Measurements from ENCODE around the gene LIMA1.

DNA sequence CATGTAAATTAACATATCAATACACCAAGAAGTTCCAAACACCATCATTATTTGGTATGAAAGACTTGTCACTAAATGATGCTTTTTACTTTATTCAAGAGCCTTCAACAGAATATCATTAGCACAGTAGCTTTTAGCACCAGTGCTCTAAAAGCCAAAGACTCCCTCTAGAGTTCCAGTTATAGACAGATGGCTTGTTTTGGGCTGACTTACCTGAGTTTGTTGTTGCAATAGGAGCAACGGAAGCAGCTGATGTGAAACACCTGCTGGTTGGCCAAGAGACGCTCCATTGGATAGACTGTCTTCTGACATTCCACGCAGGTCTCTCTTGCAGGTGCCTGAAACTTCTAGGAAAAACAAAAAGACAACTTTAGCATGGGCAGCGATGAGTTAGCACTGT is 101.6 kb downstream of the LIMA1 start:
- TF ChIP-seq, protein P1, sequence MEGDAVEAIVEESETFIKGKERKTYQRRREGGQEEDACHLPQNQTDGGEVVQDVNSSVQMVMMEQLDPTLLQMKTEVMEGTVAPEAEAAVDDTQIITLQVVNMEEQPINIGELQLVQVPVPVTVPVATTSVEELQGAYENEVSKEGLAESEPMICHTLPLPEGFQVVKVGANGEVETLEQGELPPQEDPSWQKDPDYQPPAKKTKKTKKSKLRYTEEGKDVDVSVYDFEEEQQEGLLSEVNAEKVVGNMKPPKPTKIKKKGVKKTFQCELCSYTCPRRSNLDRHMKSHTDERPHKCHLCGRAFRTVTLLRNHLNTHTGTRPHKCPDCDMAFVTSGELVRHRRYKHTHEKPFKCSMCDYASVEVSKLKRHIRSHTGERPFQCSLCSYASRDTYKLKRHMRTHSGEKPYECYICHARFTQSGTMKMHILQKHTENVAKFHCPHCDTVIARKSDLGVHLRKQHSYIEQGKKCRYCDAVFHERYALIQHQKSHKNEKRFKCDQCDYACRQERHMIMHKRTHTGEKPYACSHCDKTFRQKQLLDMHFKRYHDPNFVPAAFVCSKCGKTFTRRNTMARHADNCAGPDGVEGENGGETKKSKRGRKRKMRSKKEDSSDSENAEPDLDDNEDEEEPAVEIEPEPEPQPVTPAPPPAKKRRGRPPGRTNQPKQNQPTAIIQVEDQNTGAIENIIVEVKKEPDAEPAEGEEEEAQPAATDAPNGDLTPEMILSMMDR (IDR thresholded peaks at IDR 0.05), result no peak
- TF ChIP-seq POLR2A (IDR thresholded peaks at IDR 0.05), result no peak
- TF ChIP-seq EP300 (IDR thresholded peaks at IDR 0.05), result no peak
